Measurements from ENCODE around the gene CYP11A1. TPM values are rescaled to one million over a fixed set of nuclear protein-coding genes. Genes with fewer than 3 reads are reported as not detected.

The CYP11A1 gene
- total and polyA plus RNA-seq, 10 of the 15 experiments (the other 5 are each of a cell fraction or from before 2014, with no cell fraction given), result 0.11 to 1.2 (median 0.23) TPM; not detected in 5

GRCh38 chr15:74328331-74329056, 39.0 kb downstream of the CYP11A1 start:
- CTCF ChIA-PET, result no interaction called here
- Histone ChIP-seq H3K27me3 (replicated peaks in 1 of 2; ENCODE audit: control insufficient read depth in 2 of 2, insufficient read depth in 2 of 2, low read length in 1 of 2) (no peaks in the 10 kb centered on the region), H3K4me1 (ENCODE audit: control insufficient read depth, insufficient read depth, low read length) (no peaks in the 10 kb centered on the region), H2AFZ (ENCODE audit: control insufficient read depth, low read depth, low read length) (no peak overlapping the region), H3K36me3 (ENCODE audit: control insufficient read depth in 2 of 2, insufficient read depth in 2 of 2, low read length in 1 of 2) (no peaks in the 10 kb centered on the region), H3K4me2 (ENCODE audit: control insufficient read depth, insufficient read depth) (no peak overlapping the region), H3K27ac (ENCODE audit: control insufficient read depth, insufficient read depth) (no peak overlapping the region), H3K9ac (ENCODE audit: control insufficient read depth, insufficient read depth, low read length) (no peak overlapping the region), H4K20me1 (ENCODE audit: control insufficient read depth, insufficient read depth) (no peaks in the 10 kb centered on the region), H3K4me3 (no peak overlapping the region), H3K79me2 (ENCODE audit: control insufficient read depth, insufficient read depth, low read length) (no peaks in the 10 kb centered on the region), H3K9me3 (replicated peaks; ENCODE audit: control insufficient read depth, insufficient read depth, low read length) (no peaks in the 10 kb centered on the region)
- TF ChIP-seq KAT2A (conservative IDR thresholded peaks at IDR 0.05; ENCODE audit: control insufficient read depth, low read depth, low read length) (no peak), DPF2 (IDR thresholded peaks at IDR 0.05) (no peak), MXI1 (IDR thresholded peaks at IDR 0.05; ENCODE audit: low read depth, low read length) (no peak), RBBP5 (conservative IDR thresholded peaks at IDR 0.05) (no peak), ESRRA (IDR thresholded peaks at IDR 0.05; ENCODE audit: low read length) (no peak), SMAD1 (IDR thresholded peaks at IDR 0.05; ENCODE audit: low read depth, partially characterized antibody) (no peak), TBL1XR1 (IDR thresholded peaks at IDR 0.05; ENCODE audit: low read depth, low read length) (no peak), NFXL1 (IDR thresholded peaks at IDR 0.05; ENCODE audit: borderline replicate concordance) (no peak), NR2C2 (IDR thresholded peaks at IDR 0.05; ENCODE audit: borderline replicate concordance, control insufficient read depth, insufficient read length, low read depth) (no peak), ZNF622 (IDR thresholded peaks at IDR 0.05) (no peak)
- no TSS peak for BruUV-seq (replicated peaks)
- intact Hi-C loops (cut with micrococcal nuclease; ENCODE audit: unreplicated experiment) (no loop called here), in situ Hi-C loops (cut with MboI) (no loop called here)
- 20% methylated on average over 10 of the region's 10 CpGs for WGBS (ENCODE audit: insufficient coverage, insufficient replicate concordance, low lambda C conversion rate, missing lambda C conversion rate)
- FAIRE-seq (no peak), DNase-seq (ENCODE audit: low read depth, low spot score) (no peak), ATAC-seq (no peak; the same call in 2 of the 3 replicates)
- POLR2A ChIA-PET, result interaction anchor here (0.5 kb wide), 1 partner anchor 212 kb away, joined by 3 read pairs; no protein-coding TSS in a partner anchor
- SMC1A ChIA-PET (ENCODE audit: uncharacterized antibody, unreplicated experiment), result no interaction called here
- RAD21 ChIA-PET (ENCODE audit: unreplicated experiment), result interaction anchor here (1.5 kb wide), 1 partner anchor 356 kb away, joined by 3 read pairs; no protein-coding TSS in a partner anchor
